ENCODE results near the gene SEMA5B. TPM values are rescaled to one million over a fixed set of nuclear protein-coding genes. Genes with fewer than 3 reads are reported as not detected.

SEMA5B gene
- total and polyA plus RNA-seq, 2 experiments from 2014 or later = 8.0 to 26.8 TPM

GRCh38 chr3:122977746-122978466 is 49.7 kb downstream of the SEMA5B start (continued):
- TF ChIP-seq, protein P1, sequence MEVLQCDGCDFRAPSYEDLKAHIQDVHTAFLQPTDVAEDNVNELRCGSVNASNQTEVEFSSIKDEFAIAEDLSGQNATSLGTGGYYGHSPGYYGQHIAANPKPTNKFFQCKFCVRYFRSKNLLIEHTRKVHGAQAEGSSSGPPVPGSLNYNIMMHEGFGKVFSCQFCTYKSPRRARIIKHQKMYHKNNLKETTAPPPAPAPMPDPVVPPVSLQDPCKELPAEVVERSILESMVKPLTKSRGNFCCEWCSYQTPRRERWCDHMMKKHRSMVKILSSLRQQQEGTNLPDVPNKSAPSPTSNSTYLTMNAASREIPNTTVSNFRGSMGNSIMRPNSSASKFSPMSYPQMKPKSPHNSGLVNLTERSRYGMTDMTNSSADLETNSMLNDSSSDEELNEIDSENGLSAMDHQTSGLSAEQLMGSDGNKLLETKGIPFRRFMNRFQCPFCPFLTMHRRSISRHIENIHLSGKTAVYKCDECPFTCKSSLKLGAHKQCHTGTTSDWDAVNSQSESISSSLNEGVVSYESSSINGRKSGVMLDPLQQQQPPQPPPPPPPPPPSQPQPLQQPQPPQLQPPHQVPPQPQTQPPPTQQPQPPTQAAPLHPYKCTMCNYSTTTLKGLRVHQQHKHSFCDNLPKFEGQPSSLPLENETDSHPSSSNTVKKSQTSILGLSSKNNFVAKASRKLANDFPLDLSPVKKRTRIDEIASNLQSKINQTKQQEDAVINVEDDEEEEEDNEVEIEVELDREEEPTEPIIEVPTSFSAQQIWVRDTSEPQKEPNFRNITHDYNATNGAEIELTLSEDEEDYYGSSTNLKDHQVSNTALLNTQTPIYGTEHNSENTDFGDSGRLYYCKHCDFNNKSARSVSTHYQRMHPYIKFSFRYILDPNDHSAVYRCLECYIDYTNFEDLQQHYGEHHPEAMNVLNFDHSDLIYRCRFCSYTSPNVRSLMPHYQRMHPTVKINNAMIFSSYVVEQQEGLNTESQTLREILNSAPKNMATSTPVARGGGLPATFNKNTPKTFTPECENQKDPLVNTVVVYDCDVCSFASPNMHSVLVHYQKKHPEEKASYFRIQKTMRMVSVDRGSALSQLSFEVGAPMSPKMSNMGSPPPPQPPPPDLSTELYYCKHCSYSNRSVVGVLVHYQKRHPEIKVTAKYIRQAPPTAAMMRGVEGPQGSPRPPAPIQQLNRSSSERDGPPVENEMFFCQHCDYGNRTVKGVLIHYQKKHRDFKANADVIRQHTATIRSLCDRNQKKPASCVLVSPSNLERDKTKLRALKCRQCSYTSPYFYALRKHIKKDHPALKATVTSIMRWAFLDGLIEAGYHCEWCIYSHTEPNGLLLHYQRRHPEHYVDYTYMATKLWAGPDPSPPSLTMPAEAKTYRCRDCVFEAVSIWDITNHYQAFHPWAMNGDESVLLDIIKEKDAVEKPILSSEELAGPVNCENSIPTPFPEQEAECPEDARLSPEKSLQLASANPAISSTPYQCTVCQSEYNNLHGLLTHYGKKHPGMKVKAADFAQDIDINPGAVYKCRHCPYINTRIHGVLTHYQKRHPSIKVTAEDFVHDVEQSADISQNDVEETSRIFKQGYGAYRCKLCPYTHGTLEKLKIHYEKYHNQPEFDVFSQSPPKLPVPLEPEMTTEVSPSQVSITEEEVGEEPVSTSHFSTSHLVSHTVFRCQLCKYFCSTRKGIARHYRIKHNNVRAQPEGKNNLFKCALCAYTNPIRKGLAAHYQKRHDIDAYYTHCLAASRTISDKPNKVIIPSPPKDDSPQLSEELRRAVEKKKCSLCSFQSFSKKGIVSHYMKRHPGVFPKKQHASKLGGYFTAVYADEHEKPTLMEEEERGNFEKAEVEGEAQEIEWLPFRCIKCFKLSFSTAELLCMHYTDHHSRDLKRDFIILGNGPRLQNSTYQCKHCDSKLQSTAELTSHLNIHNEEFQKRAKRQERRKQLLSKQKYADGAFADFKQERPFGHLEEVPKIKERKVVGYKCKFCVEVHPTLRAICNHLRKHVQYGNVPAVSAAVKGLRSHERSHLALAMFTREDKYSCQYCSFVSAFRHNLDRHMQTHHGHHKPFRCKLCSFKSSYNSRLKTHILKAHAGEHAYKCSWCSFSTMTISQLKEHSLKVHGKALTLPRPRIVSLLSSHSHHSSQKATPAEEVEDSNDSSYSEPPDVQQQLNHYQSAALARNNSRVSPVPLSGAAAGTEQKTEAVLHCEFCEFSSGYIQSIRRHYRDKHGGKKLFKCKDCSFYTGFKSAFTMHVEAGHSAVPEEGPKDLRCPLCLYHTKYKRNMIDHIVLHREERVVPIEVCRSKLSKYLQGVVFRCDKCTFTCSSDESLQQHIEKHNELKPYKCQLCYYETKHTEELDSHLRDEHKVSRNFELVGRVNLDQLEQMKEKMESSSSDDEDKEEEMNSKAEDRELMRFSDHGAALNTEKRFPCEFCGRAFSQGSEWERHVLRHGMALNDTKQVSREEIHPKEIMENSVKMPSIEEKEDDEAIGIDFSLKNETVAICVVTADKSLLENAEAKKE (CRISPR knock-in tag; IDR thresholded peaks at IDR 0.05) = no peak
- TF ChIP-seq NANOG (IDR thresholded peaks at IDR 0.05; ENCODE audit: borderline replicate concordance) (no peak), JUNB (IDR thresholded peaks at IDR 0.05; ENCODE audit: unreplicated experiment) (no peak)

DNA sequence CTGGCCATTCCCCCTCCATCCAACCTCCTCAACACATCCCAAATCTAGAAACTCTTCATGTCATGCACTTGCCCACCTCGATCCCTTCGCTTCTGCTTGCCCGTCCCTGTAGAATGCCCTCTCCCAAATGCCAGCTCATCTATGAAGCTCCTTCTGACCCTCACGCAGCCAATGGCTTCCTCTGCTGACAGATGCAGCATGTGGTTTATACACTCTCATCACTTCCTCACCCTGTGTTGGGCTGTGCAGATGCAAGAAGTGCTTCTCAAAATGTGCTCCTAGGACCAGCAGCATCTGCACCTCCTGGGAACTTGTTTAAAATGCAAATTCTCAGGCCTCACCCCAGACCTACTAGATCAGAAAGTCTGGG is 51.7 kb downstream of the SEMA5B start:
- Mint-ChIP-seq H3K27me3 (ENCODE audit: insufficient read depth, low read depth, poor library complexity) (peaks cover 10% of the 10 kb centered on the region), H3K36me3 (ENCODE audit: low read depth) (no peaks in the 10 kb centered on the region; the same call in 2 of the 3 replicates), H3K9me3 (no peaks in the 10 kb centered on the region), H3K4me3 (no peak overlapping the region), H3K27ac (no peak overlapping the region), H3K4me1 (peaks cover 66% of the 10 kb centered on the region)
- TF ChIP-seq, protein P2, sequence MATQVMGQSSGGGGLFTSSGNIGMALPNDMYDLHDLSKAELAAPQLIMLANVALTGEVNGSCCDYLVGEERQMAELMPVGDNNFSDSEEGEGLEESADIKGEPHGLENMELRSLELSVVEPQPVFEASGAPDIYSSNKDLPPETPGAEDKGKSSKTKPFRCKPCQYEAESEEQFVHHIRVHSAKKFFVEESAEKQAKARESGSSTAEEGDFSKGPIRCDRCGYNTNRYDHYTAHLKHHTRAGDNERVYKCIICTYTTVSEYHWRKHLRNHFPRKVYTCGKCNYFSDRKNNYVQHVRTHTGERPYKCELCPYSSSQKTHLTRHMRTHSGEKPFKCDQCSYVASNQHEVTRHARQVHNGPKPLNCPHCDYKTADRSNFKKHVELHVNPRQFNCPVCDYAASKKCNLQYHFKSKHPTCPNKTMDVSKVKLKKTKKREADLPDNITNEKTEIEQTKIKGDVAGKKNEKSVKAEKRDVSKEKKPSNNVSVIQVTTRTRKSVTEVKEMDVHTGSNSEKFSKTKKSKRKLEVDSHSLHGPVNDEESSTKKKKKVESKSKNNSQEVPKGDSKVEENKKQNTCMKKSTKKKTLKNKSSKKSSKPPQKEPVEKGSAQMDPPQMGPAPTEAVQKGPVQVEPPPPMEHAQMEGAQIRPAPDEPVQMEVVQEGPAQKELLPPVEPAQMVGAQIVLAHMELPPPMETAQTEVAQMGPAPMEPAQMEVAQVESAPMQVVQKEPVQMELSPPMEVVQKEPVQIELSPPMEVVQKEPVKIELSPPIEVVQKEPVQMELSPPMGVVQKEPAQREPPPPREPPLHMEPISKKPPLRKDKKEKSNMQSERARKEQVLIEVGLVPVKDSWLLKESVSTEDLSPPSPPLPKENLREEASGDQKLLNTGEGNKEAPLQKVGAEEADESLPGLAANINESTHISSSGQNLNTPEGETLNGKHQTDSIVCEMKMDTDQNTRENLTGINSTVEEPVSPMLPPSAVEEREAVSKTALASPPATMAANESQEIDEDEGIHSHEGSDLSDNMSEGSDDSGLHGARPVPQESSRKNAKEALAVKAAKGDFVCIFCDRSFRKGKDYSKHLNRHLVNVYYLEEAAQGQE (IDR thresholded peaks at IDR 0.05; ENCODE audit: unreplicated experiment) = no peak
- DNase-seq (ENCODE audit: low spot score) (no peak), ATAC-seq (no peak)
- no peaks in the 10 kb centered on the region for H4K20me1 ChIP-seq (replicated peaks; ENCODE audit: insufficient read depth)
- no peaks in the 10 kb centered on the region for H3K9me2 ChIP-seq (ENCODE audit: insufficient read depth)
- peaks cover 61% of the 10 kb centered on the region for H3K4me1 ChIP-seq (ENCODE audit: insufficient read depth)
- no peak overlapping the region for H3K27ac ChIP-seq (ENCODE audit: low read depth)
- no peak overlapping the region for H2AFZ ChIP-seq
- H3K4me3 ChIP-seq = no peak overlapping the region
- H3K36me3 ChIP-seq (ENCODE audit: insufficient read depth) = no peaks in the 10 kb centered on the region
- no peaks in the 10 kb centered on the region; the same call in 1 of the 2 replicates for H3K79me2 ChIP-seq (replicated peaks; ENCODE audit: insufficient read depth)
- H3F3A ChIP-seq (replicated peaks; ENCODE audit: low read depth) = no peaks in the 10 kb centered on the region
- peak overlapping the region; percentile 73 for H3K4me2 ChIP-seq
- H3K27me3 ChIP-seq (ENCODE audit: insufficient read depth) = no peaks in the 10 kb centered on the region
